Lung (tissue), 12 donors: ENCODE measurements around the gene TPP2. TPM values are rescaled to one million over a fixed set of nuclear protein-coding genes. Genes with fewer than 3 reads are reported as not detected.

Source experiments
- ATAC-seq: fragments of 200-7000 bp; cut with Tn5 transposase; one replicate; pipeline ENCODE4 v1.9.1; 2020; ENCODE audit warnings: moderate number of reproducible peaks; ENCODE audit not compliant: insufficient read depth, low FRiP score
- DNase-seq, 3 donors: peaks; one replicate each; pipeline ENCODE4 v3.0.0-alpha.2; 2013 to 2017
- H3K27ac ChIP-seq, 2 donors: one replicate each; pipeline ENCODE4 v1.5.1; 2013; ENCODE audit warnings: mild to moderate bottlenecking in 2 of 2, moderate library complexity in 2 of 2, control low read depth in 1 of 2, inconsistent platforms in 1 of 2, low read depth in 1 of 2, low read length in 1 of 2
- H3K27me3 ChIP-seq, 3 donors: one replicate each; pipeline ENCODE4 v1.5.1; 2013; ENCODE audit warnings: low read length in 2 of 3; ENCODE audit not compliant: control insufficient read depth in 3 of 3, insufficient read depth in 3 of 3
- H3K36me3 ChIP-seq, 4 donors: one replicate each; pipeline ENCODE4 v1.5.1; 2013; ENCODE audit warnings: low read length in 4 of 4, mild to moderate bottlenecking in 1 of 4, moderate library complexity in 1 of 4; ENCODE audit not compliant: control insufficient read depth in 4 of 4, insufficient read depth in 4 of 4
- H3K4me1 ChIP-seq, 5 donors: one replicate each; pipeline ENCODE4 v1.5.1; 2013; ENCODE audit warnings: low read length in 5 of 5, mild to moderate bottlenecking in 2 of 5, moderate library complexity in 1 of 5; ENCODE audit not compliant: control insufficient read depth in 5 of 5, insufficient read depth in 5 of 5
- H3K4me3 ChIP-seq: one replicate; pipeline ENCODE4 v1.5.1; 2013; ENCODE audit warnings: mild to moderate bottlenecking, control low read depth, moderate library complexity
- H3K9ac ChIP-seq, 2 donors: one replicate each; pipeline ENCODE4 v1.5.1; 2013; ENCODE audit warnings: low read length in 2 of 2, control low read depth in 1 of 2; ENCODE audit not compliant: insufficient read depth in 1 of 2
- H3K9me3 ChIP-seq, 4 donors: one replicate each; pipeline ENCODE4 v1.5.1; 2013; ENCODE audit warnings: low read length in 3 of 4, mild to moderate bottlenecking in 1 of 4, moderate library complexity in 1 of 4; ENCODE audit not compliant: control insufficient read depth in 4 of 4, insufficient read depth in 3 of 4
- CTCF ChIP-seq: IDR thresholded peaks from 2 replicates; pipeline ENCODE4 v1.5.1; 2012; ENCODE audit warnings: mild to moderate bottlenecking; ENCODE audit errors: control extremely low read depth, extremely low read depth
- WGBS, 2 donors: extraction: QIAGEN DNeasy Blood & Tissue Kit; methylation state at CpG; one replicate each; pipeline ENCODE4 v1.1.7; 2013; 5-methylcytosine and 5-hydroxymethylcytosine counted together
- polyA plus RNA-seq, 2 donors: library from polyadenylated mRNA; stranded (reverse); fragments of 200-250 nt; gene quantifications; one replicate each; pipeline ENCODE4 v1.2.1, GENCODE V29; 2013
- total RNA-seq, 2 donors: library from RNA; depleted of rRNA in 1 of 2; stranded (reverse); fragments of >200 nt in 1 of 2; gene quantifications; one replicate each; pipeline ENCODE4 v1.2.1, GENCODE V29; 2014 to 2021
- donor health status: control.
- donor health status: control.
- donor health status: Bipolar disorder and iron deficiency.
- donor health status: healthy.
- donor health status: DM: yes; HTN: yes; CAD: no.

Gene TPP2
- total and polyA plus RNA-seq, 4 donors, result 19.9 to 78.8 (median 29.8) TPM

- no peak for DNase-seq
- peaks cover 0 to 13% (median 0%) of the 10 kb centered on the region in 3 donors for H3K27me3 ChIP-seq
- H3K36me3 ChIP-seq, result no peaks in the 10 kb centered on the region
- H3K9me3 ChIP-seq, result no peaks in the 10 kb centered on the region
- no peak overlapping the region for H3K9ac ChIP-seq
- ATAC-seq, result no peak
- H3K27ac ChIP-seq, result no peak overlapping the region
- H3K4me3 ChIP-seq, result no peak overlapping the region
- no peaks in the 10 kb centered on the region for H3K4me1 ChIP-seq
- TF ChIP-seq CTCF, result no peak
Measured at GRCh38 chr13:102582256-102582655, 14.5 kb upstream of the TPP2 start.

GRCh38 chr13:102584434-102584833 lies 12.4 kb upstream of the TPP2 start:
- Histone ChIP-seq H3K4me1 (no peaks in the 10 kb centered on the region), H3K27ac (no peak overlapping the region), H3K27me3 (peaks cover 0 to 13% (median 0%) of the 10 kb centered on the region in 3 donors), H3K9ac (no peak overlapping the region), H3K36me3 (no peaks in the 10 kb centered on the region), H3K4me3 (no peak overlapping the region), H3K9me3 (no peaks in the 10 kb centered on the region)
- DNase-seq (no peak), ATAC-seq (no peak)
- TF ChIP-seq CTCF, result no peak
- 26 to 38% methylated on average over 3 of the region's 3 CpGs for WGBS, 2 donors

GRCh38 chr13:102586615-102587014 lies 10.2 kb upstream of the TPP2 start:
- whole genome bisulfite sequencing, 2 donors, result 92 to 97% methylated on average over 3 of the region's 3 CpGs
- no peak overlapping the region for H3K4me3 ChIP-seq
- ATAC-seq, result no peak

More at GRCh38 chr13:102586615-102587014, 10.2 kb upstream of the TPP2 start:
- DNase-seq, result no peak
- no peak overlapping the region for H3K27ac ChIP-seq
- H3K9ac ChIP-seq, result no peak overlapping the region
- H3K9me3 ChIP-seq, result no peaks in the 10 kb centered on the region
- no peaks in the 10 kb centered on the region for H3K36me3 ChIP-seq
- H3K4me1 ChIP-seq, result no peaks in the 10 kb centered on the region
- no peak for TF ChIP-seq CTCF
- peaks cover 0 to 13% (median 0%) of the 10 kb centered on the region in 3 donors for H3K27me3 ChIP-seq
